PC-9 (cell line): Measurements from ENCODE around the gene MUCL1.

Experiments used
- CTCF ChIP-seq: fragments of 200-600 bp; sonication (generic); conservative IDR thresholded peaks from 2 replicates; pipeline ENCODE4 v1.6.1; 2017; ENCODE audit warnings: mixed run types, antibody characterized with exemption, mild to moderate bottlenecking, moderate library complexity
- EZH2 ChIP-seq: fragments of 200-600 bp; sonication (generic); IDR thresholded peaks from 2 replicates; pipeline ENCODE4 v1.8.0; 2017; ENCODE audit warnings: antibody characterized with exemption, low read depth

GRCh38 chr12:54821676-54822075 is 32.6 kb upstream of the MUCL1 start:
- TF ChIP-seq EZH2: no peak
- no peak for TF ChIP-seq CTCF
